ENCODE data around the gene THBS2.

GRCh38 chr6:169168706-169169105 lies 84.9 kb downstream of the THBS2 start:
- TF ChIP-seq CTCF (IDR thresholded peaks at IDR 0.05) (no peak), EP300 (IDR thresholded peaks at IDR 0.05) (no peak), POLR2AphosphoS5 (IDR thresholded peaks at IDR 0.05) (no peak), POLR2A (IDR thresholded peaks at IDR 0.05) (no peak)
